A549 (cell line): Measurements from ENCODE around the gene DIS3L2. TPM values are rescaled to one million over a fixed set of nuclear protein-coding genes. Genes with fewer than 3 reads are reported as not detected.

ENCODE experiments used
- ATAC-seq, 2 experiments: fragments of 200-7000 bp in 1 of 2; fragments of >200 bp in 1 of 2; cut with Nextera tagmentation in 1 of 2; cut with Tn5 transposase in 1 of 2; 3 replicates each; pipeline versions ENCODE4 v1.8.0 to v1.9.1; 2018 to 2020; ENCODE audit warnings: mild to moderate bottlenecking in 1 of 2, moderate library complexity in 1 of 2
- CTCF ChIA-PET: fragments of 300-600 bp; sonication (Branson Sonifier 250); formaldehyde crosslinking; extraction: SDS; loops from one replicate; lab custom pipeline; 2021; ENCODE audit warnings: antibody characterized with exemption, inconsistent platforms; lab: Yijun Ruan, JAX
- POLR2A ChIA-PET: fragments of 350-600 bp; formaldehyde crosslinking; extraction: SDS; loops from one replicate; lab custom pipeline; 2021; ENCODE audit warnings: antibody characterized with exemption, inconsistent platforms; lab: Yijun Ruan, JAX
- DNase-seq, 2 experiments: peaks; one replicate each; pipeline versions ENCODE4 v3.0.0 to v3.0.0-alpha.2; 2011 to 2016; ENCODE audit warnings: low read depth in 1 of 2, low spot score in 1 of 2
- FAIRE-seq: peaks from 2 replicates; lab custom pipeline; 2011; peaks lifted over from hg19 to GRCh38; lab: Jason Lieb, UNC
- H3K27ac ChIP-seq, 2 experiments: fragments of >200 bp; sonication (Bioruptor Twin); formaldehyde crosslinking; 3 replicates each; pipeline ENCODE4 v1.5.1; 2016 to 2017
- H3K4me1 ChIP-seq: fragments of >200 bp; sonication (Bioruptor Twin); formaldehyde crosslinking; 3 replicates; pipeline ENCODE4 v1.6.1; 2016
- H3K4me2 ChIP-seq: fragments of >200 bp; sonication (Bioruptor Twin); formaldehyde crosslinking; 3 replicates; pipeline ENCODE4 v1.6.1; 2016
- H3K4me3 ChIP-seq: fragments of >200 bp; sonication (Bioruptor Twin); formaldehyde crosslinking; 3 replicates; pipeline ENCODE4 v1.5.1; 2016
- H3K9me3 ChIP-seq: fragments of >200 bp; sonication (Bioruptor Twin); formaldehyde crosslinking; 3 replicates; pipeline ENCODE4 v1.6.1; 2016
- ATOH8 ChIP-seq: fragments of 250-450 bp; sonication (Bioruptor Pico); IDR thresholded peaks from 2 replicates; pipeline ENCODE4 v1.5.0; 2020; ENCODE audit warnings: low read depth, mild to moderate bottlenecking, moderate library complexity
- BHLHE40 ChIP-seq: IDR thresholded peaks from 2 replicates; pipeline ENCODE4 v1.6.1; 2012; ENCODE audit warnings: low read depth, low read length, inconsistent platforms
- CBX8 ChIP-seq: fragments of 200-600 bp; sonication (generic); IDR thresholded peaks from 2 replicates; pipeline ENCODE4 v1.6.1; 2016
- CEBPB ChIP-seq, 2 experiments: fragments of >200 bp in 1 of 2; sonication (Bioruptor Twin) in 1 of 2; formaldehyde crosslinking in 1 of 2; IDR thresholded peaks; 2 replicates each; pipeline ENCODE4 v1.6.1; 2012 to 2016
- CHD4 ChIP-seq: fragments of 200-600 bp; sonication (generic); IDR thresholded peaks from 2 replicates; pipeline ENCODE4 v1.6.1; 2016; ENCODE audit warnings: antibody characterized with exemption, mild to moderate bottlenecking, borderline replicate concordance
- EHF ChIP-seq: fragments of 250-450 bp; sonication (Bioruptor Pico); IDR thresholded peaks from 2 replicates; pipeline ENCODE4 v1.5.0; 2020; ENCODE audit warnings: mild to moderate bottlenecking
- ELK1 ChIP-seq: fragments of 150-350 bp; IDR thresholded peaks from 2 replicates; pipeline ENCODE4 v1.6.1; 2014; ENCODE audit warnings: low read depth, mild to moderate bottlenecking, low read length
- EP300 ChIP-seq, 2 experiments: fragments of >200 bp; sonication (Bioruptor Twin); formaldehyde crosslinking; IDR thresholded peaks; 2 replicates in 1 of 2; 3 replicates in 1 of 2; pipeline ENCODE4 v1.6.1; 2016 to 2017
- FOSL2 ChIP-seq, 2 experiments: fragments of 450-650 bp in 1 of 2; fragments of >200 bp in 1 of 2; sonication (Bioruptor Twin) in 1 of 2; formaldehyde crosslinking; IDR thresholded peaks; 2 replicates each; pipeline versions ENCODE4 v1.5.0 to v1.6.1; 2016 to 2020; ENCODE audit warnings: mild to moderate bottlenecking in 1 of 2, moderate library complexity in 1 of 2
- FOXS1 ChIP-seq: fragments of 250-450 bp; sonication (Bioruptor Pico); IDR thresholded peaks from 2 replicates; pipeline ENCODE4 v1.5.0; 2020; ENCODE audit warnings: mild to moderate bottlenecking, moderate library complexity
- GATA3 ChIP-seq: IDR thresholded peaks from 2 replicates; pipeline ENCODE4 v1.6.1; 2012; ENCODE audit warnings: borderline replicate concordance
- HEYL ChIP-seq: fragments of 250-450 bp; sonication (Bioruptor Pico); IDR thresholded peaks from 2 replicates; pipeline ENCODE4 v1.8.0; 2021; ENCODE audit warnings: mild to moderate bottlenecking, moderate library complexity
- JUN ChIP-seq, 2 experiments: fragments of >200 bp; sonication (Bioruptor Twin); formaldehyde crosslinking; IDR thresholded peaks; 2 replicates in 1 of 2; 3 replicates in 1 of 2; pipeline ENCODE4 v1.6.1; 2016 to 2017
- JUNB ChIP-seq: fragments of >200 bp; sonication (Bioruptor Twin); formaldehyde crosslinking; IDR thresholded peaks from 2 replicates; pipeline ENCODE4 v1.6.1; 2016
- KDM1A ChIP-seq: fragments of 200-600 bp; sonication (generic); IDR thresholded peaks from 2 replicates; pipeline ENCODE4 v1.6.1; 2016; ENCODE audit warnings: low read depth, mild to moderate bottlenecking
- KDM5A ChIP-seq: fragments of 200-600 bp; sonication (generic); IDR thresholded peaks from 2 replicates; pipeline ENCODE4 v1.6.1; 2016; ENCODE audit warnings: antibody characterized with exemption, mild to moderate bottlenecking
- NPAS2 ChIP-seq: fragments of 250-450 bp; sonication (Bioruptor Pico); IDR thresholded peaks from 2 replicates; pipeline ENCODE4 v1.8.0; 2022; ENCODE audit warnings: mild to moderate bottlenecking, moderate library complexity, borderline replicate concordance
- PHF8 ChIP-seq: fragments of 200-600 bp; sonication (generic); IDR thresholded peaks from 2 replicates; pipeline ENCODE4 v1.6.1; 2016; ENCODE audit warnings: low read depth, mild to moderate bottlenecking, antibody characterized with exemption, moderate library complexity, borderline replicate concordance
- POLR2A ChIP-seq: IDR thresholded peaks from 2 replicates; pipeline ENCODE4 v1.6.1; 2012; ENCODE audit warnings: mild to moderate bottlenecking, low read length
- RAD21 ChIP-seq, 2 experiments: fragments of >200 bp in 1 of 2; sonication (Bioruptor Twin) in 1 of 2; formaldehyde crosslinking in 1 of 2; IDR thresholded peaks in 1 of 2; conservative IDR thresholded peaks in 1 of 2; 2 replicates in 1 of 2; 3 replicates in 1 of 2; pipeline ENCODE4 v1.6.1; 2012 to 2018; ENCODE audit warnings: inconsistent platforms in 1 of 2
- RARB ChIP-seq: fragments of 250-450 bp; sonication (Bioruptor Pico); IDR thresholded peaks from 2 replicates; pipeline ENCODE4 v1.8.0; 2021; ENCODE audit warnings: mild to moderate bottlenecking, moderate library complexity
- RCOR1 ChIP-seq: fragments of 150-350 bp; IDR thresholded peaks from 2 replicates; pipeline ENCODE4 v1.6.1; 2014; ENCODE audit warnings: antibody characterized with exemption, low read length, low read depth
- RFX5 ChIP-seq: fragments of 450-650 bp; IDR thresholded peaks from 2 replicates; pipeline ENCODE4 v1.7.1; 2014; ENCODE audit warnings: antibody characterized with exemption, mild to moderate bottlenecking, moderate library complexity
- SMC3 ChIP-seq: fragments of >200 bp; sonication (Bioruptor Twin); formaldehyde crosslinking; IDR thresholded peaks from 3 replicates; pipeline ENCODE4 v1.6.1; 2018; ENCODE audit warnings: inconsistent platforms
- TFCP2L1 ChIP-seq: fragments of 250-450 bp; sonication (Bioruptor Pico); IDR thresholded peaks from 2 replicates; pipeline ENCODE4 v1.5.0; 2021; ENCODE audit warnings: mild to moderate bottlenecking
- TP53 ChIP-seq: fragments of 250-450 bp; sonication (Bioruptor Pico); IDR thresholded peaks from 2 replicates; pipeline ENCODE4 v1.5.0; 2021; ENCODE audit warnings: mild to moderate bottlenecking, moderate library complexity
- ZC3H11A ChIP-seq: fragments of 450-650 bp; IDR thresholded peaks from 2 replicates; pipeline ENCODE4 v1.6.1; 2014; ENCODE audit warnings: antibody characterized with exemption, mild to moderate bottlenecking
- WGBS: methylation state at CpG from one replicate; pipeline ENCODE4 v1.1.6; 2017; ENCODE audit errors: missing lambda C conversion rate; 5-methylcytosine and 5-hydroxymethylcytosine counted together
- polyA plus RNA-seq, 4 experiments: library from polyadenylated mRNA; depleted of rRNA in 3 of 4; stranded (reverse); fragments of >200 nt; fragmentation: RNase III in 1 of 4; extraction: RNeasy Plus Mini Kit Qiagen cat#74134 plus additional on column Dnase treatment in 1 of 4; gene quantifications; 2 replicates in 3 of 4; 3 replicates in 1 of 4; pipeline ENCODE4 v1.2.3, GENCODE V29; 2011 to 2017
- TF ChIP-seq, protein P1 (sequence below): IDR thresholded peaks from 2 replicates; pipeline ENCODE4 v1.6.1; 2012; ENCODE audit warnings: low read depth, borderline replicate concordance
- TF ChIP-seq, protein P2 (sequence below): IDR thresholded peaks from 2 replicates; pipeline ENCODE4 v1.6.1; 2012

Gene DIS3L2
- polyA plus RNA-seq, 2 of the 4 experiments (the other 2 are of a cell fraction), result 14.9 to 15.4 TPM

- FAIRE-seq, result no peak
- CTCF ChIA-PET, result interaction anchor here (1.0 kb wide), 1 partner anchor 32 kb away, joined by 3 read pairs; no protein-coding TSS in a partner anchor
- TF ChIP-seq POLR2A (no peak), RFX5 (no peak), JUN (IDR thresholded peaks at IDR 0.05) (no peak), ATOH8 (CRISPR knock-in tag) (no peak), NPAS2 (no peak), FOXS1 (CRISPR knock-in tag) (no peak), RAD21 (conservative IDR thresholded peaks at IDR 0.05 in 1 of 2, IDR thresholded peaks at IDR 0.05 in 1 of 2) (no peak), SMC3 (no peak), CHD4 (no peak), GATA3 (no peak), BHLHE40 (no peak), CEBPB (IDR thresholded peaks at IDR 0.05) (no peak), PHF8 (no peak), JUNB (no peak), ELK1 (no peak), KDM5A (no peak)
- TF ChIP-seq, protein P1, sequence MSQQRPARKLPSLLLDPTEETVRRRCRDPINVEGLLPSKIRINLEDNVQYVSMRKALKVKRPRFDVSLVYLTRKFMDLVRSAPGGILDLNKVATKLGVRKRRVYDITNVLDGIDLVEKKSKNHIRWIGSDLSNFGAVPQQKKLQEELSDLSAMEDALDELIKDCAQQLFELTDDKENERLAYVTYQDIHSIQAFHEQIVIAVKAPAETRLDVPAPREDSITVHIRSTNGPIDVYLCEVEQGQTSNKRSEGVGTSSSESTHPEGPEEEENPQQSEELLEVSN, result no peak
Observed at GRCh38 chr2:232024457-232024856, 62.9 kb downstream of the DIS3L2 start.

GRCh38 chr2:232026910-232027309, 65.4 kb downstream of the DIS3L2 start:
- Histone ChIP-seq H3K4me1 (no peaks in the 10 kb centered on the region), H3K27ac (no peak overlapping the region), H3K9me3 (no peaks in the 10 kb centered on the region), H3K4me3 (no peak overlapping the region)
- FAIRE-seq (no peak), ATAC-seq (no peak), DNase-seq (no peak)
- POLR2A ChIA-PET, result no interaction called here
- TF ChIP-seq CBX8 (no peak), KDM1A (no peak)
- TF ChIP-seq, all 56 proteins: peak for 0
- WGBS, result 82% methylated on average over 2 of the region's 2 CpGs
- H3K4me2 ChIP-seq, result no peak overlapping the region
- CTCF ChIA-PET, result interaction anchor here (1.2 to 1.5 kb wide), 5 partner anchors 10 to 126 kb away, joined by 3 read pairs; no protein-coding TSS in a partner anchor

More at GRCh38 chr2:232024457-232024856, 62.9 kb downstream of the DIS3L2 start:
- no peak for ATAC-seq
- POLR2A ChIA-PET, result no interaction called here
- no peak overlapping the region for H3K27ac ChIP-seq
- no peak overlapping the region for H3K4me3 ChIP-seq
- H3K9me3 ChIP-seq, result no peaks in the 10 kb centered on the region
- H3K4me2 ChIP-seq, result no peak overlapping the region
- 91% methylated on average over 7 of the region's 7 CpGs for WGBS
- DNase-seq, result no peak
- H3K4me1 ChIP-seq, result no peaks in the 10 kb centered on the region

DNA sequence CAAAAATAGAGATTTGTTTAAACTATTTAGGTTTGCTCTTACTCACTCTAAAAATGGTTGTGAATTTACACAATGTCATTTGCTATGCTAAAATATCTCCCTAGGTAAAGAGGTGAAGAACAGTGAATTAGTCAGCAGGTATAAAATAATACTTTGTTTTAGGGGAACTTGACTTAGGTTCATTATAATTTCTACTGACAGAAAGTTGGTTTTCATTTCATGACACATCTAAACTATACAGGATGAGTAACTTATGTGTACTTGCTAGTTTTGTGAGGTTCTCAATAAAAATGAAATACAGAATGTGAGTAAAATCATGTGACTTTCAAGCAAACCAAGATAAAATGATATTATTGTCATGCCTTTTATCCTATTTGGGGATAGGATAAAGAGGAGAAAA, 66.0 kb downstream of the DIS3L2 start:
- Histone ChIP-seq H3K4me3 (no peak overlapping the region), H3K9me3 (no peaks in the 10 kb centered on the region), H3K4me1 (no peaks in the 10 kb centered on the region), H3K27ac (no peak overlapping the region), H3K4me2 (no peak overlapping the region)
- ChIA-PET CTCF (interaction anchor here (1.2 kb wide), 4 partner anchors 9 to 103 kb away, joined by 3 read pairs; no protein-coding TSS in a partner anchor), POLR2A (no interaction called here)
- FAIRE-seq (no peak), DNase-seq (no peak), ATAC-seq (no peak)
- TF ChIP-seq RARB (CRISPR knock-in tag) (no peak), KDM5A (no peak), HEYL (no peak), RCOR1 (no peak), RFX5 (no peak), TFCP2L1 (CRISPR knock-in tag) (no peak), GATA3 (no peak), TP53 (no peak), JUN (IDR thresholded peaks at IDR 0.05) (no peak), FOXS1 (CRISPR knock-in tag) (no peak), EHF (CRISPR knock-in tag) (no peak), EP300 (IDR thresholded peaks at IDR 0.05) (no peak), FOSL2 (IDR thresholded peaks at IDR 0.05) (no peak), FOSL2 (CRISPR knock-in tag; IDR thresholded peaks at IDR 0.05) (no peak), BHLHE40 (no peak), ZC3H11A (no peak)
- TF ChIP-seq, protein P1, result no peak
- TF ChIP-seq, protein P2, sequence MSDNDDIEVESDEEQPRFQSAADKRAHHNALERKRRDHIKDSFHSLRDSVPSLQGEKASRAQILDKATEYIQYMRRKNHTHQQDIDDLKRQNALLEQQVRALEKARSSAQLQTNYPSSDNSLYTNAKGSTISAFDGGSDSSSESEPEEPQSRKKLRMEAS, result no peak
